DMS53 (cell line): ENCODE results near the gene DOLK.

Experiments
- DNase-seq: peaks from one replicate; lab custom pipeline; 2025; lab: John Stamatoyannopoulos, UW

The DOLK gene

DNA sequence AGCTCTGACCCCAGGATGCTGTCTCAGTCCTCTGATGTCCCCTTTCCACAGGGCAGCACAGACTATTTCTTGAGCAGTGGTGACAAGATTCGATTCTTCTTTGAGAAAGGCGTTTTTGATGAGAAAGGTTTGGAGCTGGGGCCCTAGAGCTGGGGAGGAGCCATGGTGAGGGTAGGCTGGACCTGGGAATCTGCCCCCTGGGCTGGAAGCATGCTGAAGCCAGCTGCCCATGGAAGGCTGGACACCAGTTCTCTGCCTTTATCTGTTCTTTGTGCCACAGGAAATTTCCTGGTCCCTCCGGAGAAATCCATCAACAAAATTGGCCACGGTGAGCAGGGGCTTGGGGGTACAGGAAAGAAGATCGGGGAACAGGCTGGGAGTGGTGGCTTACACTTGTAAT is 13.7 kb downstream of the DOLK start:
- DNase-seq, result no peak

- no peak for DNase-seq
Measured at GRCh38 chr9:128929560-128929959, 17.8 kb downstream of the DOLK start.

- no peak for DNase-seq
Measured at GRCh38 chr9:128928624-128929023, 18.8 kb downstream of the DOLK start.

GRCh38 chr9:128927731-128928411 is 19.5 kb downstream of the DOLK start:
- DNase-seq, result peak; percentile 78

GRCh38 chr9:128923493-128923883 is 23.9 kb downstream of the DOLK start:
- no peak for DNase-seq

DNA sequence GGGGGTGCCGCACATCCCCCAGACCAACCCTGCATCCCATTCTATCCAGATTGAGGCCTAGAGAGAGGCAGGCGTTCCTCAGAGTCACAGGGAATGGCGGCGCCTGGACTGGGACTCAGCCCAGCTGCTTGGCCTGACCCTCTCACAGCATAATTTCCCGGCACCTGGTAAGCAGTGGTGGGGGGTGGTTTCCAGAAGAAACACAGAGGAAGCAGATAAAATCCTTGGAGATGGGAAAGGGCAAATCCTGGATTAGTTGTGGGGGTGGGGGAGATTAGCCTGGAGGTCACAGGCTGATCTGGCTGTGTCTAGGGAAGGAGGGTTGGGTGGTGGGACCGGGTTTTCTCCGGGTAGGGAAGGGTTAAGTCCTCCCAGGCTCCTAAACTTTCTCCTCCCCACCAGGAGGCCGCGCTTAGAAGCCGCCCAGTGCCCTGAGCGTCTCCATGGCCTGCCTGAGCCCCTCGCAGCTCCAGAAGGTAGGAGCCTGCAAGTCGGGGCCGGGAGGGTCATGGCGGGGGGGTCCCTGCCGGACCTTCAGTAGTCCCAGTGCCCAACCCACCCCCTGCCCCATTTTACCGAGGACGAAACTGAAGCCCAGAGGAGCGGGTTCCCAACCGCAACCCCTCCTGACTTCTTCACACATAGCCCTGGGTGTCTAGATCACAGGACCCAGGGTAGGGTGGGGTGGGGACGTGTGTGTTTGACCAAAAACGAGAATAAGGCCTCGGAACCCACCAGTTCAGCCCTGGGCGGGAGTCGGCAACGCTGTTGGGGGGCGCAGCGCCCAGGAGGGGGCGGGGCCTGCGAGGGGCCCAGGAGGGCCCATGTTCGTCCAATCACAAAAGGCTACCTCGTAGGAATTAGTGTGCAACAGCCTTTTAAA is 25.3 kb downstream of the DOLK start:
- DNase-seq, result no peak

GRCh38 chr9:128920381-128921058 is 26.9 kb downstream of the DOLK start, which contains the start of gene PHYHD1:
PHYHD1 (plus strand) TSS chr9:128920982; CDS start chr9:128922324, 1,342 bp downstream.
- DNase-seq, result peak; percentile 41

- DNase-seq, result no peak
Measured at GRCh38 chr9:128919402-128920089, 27.9 kb downstream of the DOLK start.

GRCh38 chr9:128918921-128919320 is 28.5 kb downstream of the DOLK start:
- DNase-seq, result no peak

GRCh38 chr9:128917151-128917849 is 30.1 kb downstream of the DOLK start:
- DNase-seq, result no peak

GRCh38 chr9:128916745-128917144 is 30.7 kb downstream of the DOLK start:
- no peak for DNase-seq

- no peak for DNase-seq
Measured at GRCh38 chr9:128916204-128916603, 31.2 kb downstream of the DOLK start.

DNA sequence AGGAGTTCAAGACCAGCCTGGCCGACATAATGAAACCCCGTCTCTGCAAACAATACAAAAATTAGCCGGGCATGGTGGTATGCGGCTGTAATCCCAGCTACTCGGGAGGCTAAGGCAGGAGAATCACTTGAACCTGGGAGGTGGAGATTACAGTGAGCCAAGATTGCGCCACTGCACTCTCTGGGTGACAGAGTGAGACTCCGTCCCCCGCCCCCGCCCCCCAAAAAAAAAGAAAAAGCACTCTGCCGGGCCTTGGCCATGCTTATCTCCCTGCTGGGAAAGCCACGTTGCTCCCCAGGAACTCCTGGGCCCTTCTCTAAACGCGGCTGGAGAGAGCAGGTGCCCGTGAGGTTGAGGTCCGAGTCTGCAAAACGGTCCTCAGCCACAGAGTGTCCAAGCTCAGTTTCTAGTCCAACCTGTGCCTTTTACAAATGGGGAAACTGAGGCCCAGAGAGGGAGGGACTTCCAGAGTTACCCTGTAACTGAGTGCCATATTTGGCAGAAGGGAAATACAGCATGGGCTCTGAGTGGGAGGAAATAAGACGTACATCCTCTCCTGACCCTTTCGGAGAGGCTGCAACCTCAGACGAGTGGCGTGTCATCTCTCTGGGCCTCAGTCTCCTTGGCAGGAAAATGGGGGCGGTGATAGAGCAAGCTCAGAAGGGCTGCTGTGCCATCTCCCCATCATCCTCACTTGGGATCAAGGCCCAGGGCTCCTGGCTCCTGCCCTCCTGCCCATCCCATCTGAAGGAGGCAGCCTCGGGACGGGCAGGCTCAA is 33.2 kb downstream of the DOLK start:
- DNase-seq, result no peak

GRCh38 chr9:128913048-128913900 is 34.1 kb downstream of the DOLK start:
- DNase-seq, result no peak

- peak; percentile 51 for DNase-seq
Measured at GRCh38 chr9:128912270-128912853, 35.0 kb downstream of the DOLK start.

GRCh38 chr9:128911529-128912035 is 35.8 kb downstream of the DOLK start:
- no peak for DNase-seq

DNA sequence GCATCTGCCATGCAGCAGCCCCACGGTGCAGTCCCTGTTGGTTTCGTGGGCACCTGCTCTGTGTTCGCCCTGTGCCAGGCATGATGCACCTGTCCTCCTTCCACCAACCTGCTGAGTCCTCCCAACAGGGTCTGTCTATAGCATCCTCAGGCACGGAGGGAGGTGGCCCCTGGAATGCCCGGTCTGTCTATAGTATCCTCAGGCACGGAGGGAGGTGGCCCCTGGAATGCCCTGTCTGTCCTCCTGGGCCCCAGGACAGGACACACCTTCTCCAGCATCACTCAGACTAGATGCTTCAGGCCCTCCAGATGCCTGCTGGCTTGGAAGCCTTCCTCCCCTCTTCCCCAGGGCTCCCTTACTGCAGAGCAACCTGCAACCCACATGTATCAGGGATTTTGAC is 36.5 kb downstream of the DOLK start:
- no peak for DNase-seq

- DNase-seq, result no peak
Measured at GRCh38 chr9:128909859-128910258, 37.5 kb downstream of the DOLK start.

DNA sequence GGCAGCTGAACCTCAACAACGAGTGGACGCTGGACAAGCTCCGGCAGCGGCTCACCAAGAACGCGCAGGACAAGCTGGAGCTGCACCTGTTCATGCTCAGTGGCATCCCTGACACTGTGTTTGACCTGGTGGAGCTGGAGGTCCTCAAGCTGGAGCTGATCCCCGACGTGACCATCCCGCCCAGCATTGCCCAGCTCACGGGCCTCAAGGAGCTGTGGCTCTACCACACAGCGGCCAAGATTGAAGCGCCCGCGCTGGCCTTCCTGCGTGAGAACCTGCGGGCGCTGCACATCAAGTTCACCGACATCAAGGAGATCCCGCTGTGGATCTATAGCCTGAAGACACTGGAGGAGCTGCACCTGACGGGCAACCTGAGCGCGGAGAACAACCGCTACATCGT is 39.0 kb downstream of the DOLK start:
- DNase-seq, result no peak
